ENCODE data around the gene SLC6A20.

DNA sequence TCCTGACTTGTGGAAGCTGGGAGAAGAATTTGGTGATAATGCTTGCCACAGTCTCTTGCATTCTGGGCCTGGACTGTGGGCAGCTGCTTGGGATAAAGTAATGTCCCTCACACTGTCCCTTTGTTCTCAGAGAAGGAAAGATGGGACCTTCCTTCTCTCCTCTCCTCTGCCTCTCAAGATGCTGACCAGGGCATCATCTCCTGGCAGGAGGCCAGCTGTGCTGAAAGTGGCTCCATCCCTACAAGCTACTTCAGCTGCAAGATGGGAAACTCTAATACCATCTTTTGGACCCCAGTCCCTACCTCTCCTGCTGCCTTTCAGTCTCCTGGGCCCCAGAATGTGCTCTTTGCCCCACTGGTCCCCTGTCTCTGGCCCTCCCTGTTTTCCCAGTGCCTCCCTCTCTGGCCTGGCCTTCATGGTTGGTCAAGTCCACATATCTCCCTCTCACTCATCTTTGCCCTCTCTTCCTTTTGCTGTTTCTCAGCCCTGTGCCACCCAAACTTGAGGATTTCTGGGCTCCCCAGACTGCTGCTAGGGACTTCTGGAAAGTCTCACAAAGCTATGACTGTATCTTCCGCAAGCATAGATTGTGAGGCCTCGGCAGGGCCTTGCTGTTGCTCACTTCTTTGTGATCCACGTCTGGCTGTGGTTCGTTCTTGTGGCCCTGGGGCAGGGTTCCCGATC is 7.1 kb upstream of the SLC6A20 start:
- no peak for TF ChIP-seq POLR2AphosphoS5 (IDR thresholded peaks at IDR 0.05; ENCODE audit: low read depth, low read length)
- TF ChIP-seq, protein P1, sequence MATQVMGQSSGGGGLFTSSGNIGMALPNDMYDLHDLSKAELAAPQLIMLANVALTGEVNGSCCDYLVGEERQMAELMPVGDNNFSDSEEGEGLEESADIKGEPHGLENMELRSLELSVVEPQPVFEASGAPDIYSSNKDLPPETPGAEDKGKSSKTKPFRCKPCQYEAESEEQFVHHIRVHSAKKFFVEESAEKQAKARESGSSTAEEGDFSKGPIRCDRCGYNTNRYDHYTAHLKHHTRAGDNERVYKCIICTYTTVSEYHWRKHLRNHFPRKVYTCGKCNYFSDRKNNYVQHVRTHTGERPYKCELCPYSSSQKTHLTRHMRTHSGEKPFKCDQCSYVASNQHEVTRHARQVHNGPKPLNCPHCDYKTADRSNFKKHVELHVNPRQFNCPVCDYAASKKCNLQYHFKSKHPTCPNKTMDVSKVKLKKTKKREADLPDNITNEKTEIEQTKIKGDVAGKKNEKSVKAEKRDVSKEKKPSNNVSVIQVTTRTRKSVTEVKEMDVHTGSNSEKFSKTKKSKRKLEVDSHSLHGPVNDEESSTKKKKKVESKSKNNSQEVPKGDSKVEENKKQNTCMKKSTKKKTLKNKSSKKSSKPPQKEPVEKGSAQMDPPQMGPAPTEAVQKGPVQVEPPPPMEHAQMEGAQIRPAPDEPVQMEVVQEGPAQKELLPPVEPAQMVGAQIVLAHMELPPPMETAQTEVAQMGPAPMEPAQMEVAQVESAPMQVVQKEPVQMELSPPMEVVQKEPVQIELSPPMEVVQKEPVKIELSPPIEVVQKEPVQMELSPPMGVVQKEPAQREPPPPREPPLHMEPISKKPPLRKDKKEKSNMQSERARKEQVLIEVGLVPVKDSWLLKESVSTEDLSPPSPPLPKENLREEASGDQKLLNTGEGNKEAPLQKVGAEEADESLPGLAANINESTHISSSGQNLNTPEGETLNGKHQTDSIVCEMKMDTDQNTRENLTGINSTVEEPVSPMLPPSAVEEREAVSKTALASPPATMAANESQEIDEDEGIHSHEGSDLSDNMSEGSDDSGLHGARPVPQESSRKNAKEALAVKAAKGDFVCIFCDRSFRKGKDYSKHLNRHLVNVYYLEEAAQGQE (IDR thresholded peaks at IDR 0.05; ENCODE audit: insufficient read depth in 1 of 2, low read depth in 2 of 2, low read length in 2 of 2): no peak
- no peak for TF ChIP-seq TAF1 (IDR thresholded peaks at IDR 0.05; ENCODE audit: borderline replicate concordance, insufficient read depth, low read length)
- TF ChIP-seq SIN3A (IDR thresholded peaks at IDR 0.05; ENCODE audit: borderline replicate concordance, insufficient read depth, low read length): no peak
- no peak for TF ChIP-seq FOXP2 (optimal IDR thresholded peaks at IDR 0.05; ENCODE audit: borderline replicate concordance, extremely low read depth, extremely low read length, insufficient read depth)
